LNCAP (cell line): ENCODE data around the gene MVB12B.

Experiments used
- CTCF ChIP-seq: fragments of 450-650 bp; IDR thresholded peaks from 2 replicates; pipeline ENCODE4 v1.5.1; 2017; ENCODE audit warnings: mild to moderate bottlenecking

The MVB12B gene

GRCh38 chr9:126423916-126424185, 97.2 kb downstream of the MVB12B start:
- TF ChIP-seq CTCF = no peak

DNA sequence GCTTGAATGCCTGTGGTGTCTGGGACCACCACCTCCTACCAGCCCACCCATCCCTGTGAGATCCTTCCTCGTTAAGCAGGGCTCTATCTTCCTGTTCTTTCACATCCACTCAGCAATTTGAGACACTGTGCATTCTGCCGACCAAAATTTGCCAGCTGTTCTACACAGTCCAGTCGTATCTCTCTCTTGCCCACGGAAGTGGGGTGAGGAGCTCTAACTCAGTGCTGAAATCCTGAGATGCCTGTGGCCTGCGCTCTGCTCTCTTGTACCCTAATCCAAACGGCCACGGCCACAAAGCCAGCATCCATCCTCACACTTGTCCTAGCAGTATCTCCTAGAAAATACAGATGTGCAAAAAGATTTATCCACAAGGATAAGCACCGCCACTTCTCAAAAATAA, 97.9 kb downstream of the MVB12B start:
- no peak for TF ChIP-seq CTCF

DNA sequence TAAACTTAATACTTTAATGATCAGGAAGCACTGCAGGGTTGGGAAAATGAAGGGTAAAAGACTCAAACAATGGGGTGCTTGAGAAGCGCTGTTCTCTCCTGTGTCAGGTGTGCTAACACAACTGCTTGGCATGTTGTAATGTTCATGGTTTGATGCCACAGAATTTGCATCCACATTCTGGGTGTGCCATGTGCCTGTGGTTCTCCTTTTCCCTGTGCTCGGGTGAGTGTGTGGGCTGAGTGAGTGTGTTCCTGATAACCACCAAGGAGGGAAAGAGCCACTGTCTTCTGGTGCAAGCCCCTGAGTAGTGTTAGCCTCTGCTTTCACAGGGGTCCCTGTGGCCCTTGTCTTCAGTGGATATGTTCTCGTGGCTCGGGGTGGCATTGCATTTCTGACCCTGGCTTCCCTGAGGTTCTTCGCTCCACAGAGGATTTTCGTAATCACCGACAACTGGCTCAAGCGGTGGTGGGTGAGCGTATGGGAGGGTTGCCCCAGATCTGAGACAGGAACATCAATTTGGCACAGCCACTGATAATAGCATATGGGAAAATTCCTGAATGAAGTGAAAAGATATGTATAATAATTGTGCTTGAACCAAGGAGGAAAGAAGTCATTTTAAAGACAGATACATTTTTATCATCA, 102.0 kb downstream of the MVB12B start:
- no peak for TF ChIP-seq CTCF

DNA sequence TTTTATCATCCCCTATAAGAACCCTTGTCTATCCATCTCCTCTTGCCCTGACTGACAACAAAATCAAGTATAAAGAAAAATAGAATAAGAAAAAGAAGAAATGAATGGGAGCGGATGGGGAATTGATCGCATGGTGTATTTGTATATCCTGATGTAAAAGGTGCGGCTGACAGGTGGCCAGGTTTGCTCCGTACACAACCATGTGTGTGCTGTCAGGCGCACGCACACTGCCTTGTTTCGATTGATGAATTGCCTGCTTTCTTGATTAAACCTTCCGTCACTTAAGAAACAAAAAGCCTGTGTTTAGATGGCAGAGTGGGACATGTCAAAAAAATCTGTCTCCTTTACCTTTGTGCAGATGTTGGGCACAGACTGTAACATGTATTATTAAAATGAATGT, 102.6 kb downstream of the MVB12B start:
- TF ChIP-seq CTCF = no peak

DNA sequence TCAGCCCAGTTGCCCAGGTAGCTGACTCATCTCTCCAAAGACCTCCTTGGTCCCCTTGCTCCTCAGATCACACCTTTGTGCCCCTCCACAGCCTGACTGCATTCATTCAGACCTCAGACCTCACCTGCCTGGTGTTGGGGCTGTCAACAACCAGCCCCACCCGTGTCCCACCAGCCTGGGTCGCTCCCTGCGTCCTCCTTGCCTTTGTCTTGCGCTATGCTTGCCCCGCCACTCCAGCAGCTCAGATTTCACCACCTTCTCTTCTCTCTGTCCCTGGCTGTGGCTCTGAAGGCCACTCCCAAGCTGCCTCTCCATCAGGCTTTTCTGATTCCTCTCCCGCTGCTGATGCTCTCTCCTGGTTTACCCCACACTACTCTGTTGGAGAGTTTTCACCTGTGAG, 103.5 kb downstream of the MVB12B start:
- TF ChIP-seq CTCF = no peak

GRCh38 chr9:126431077-126431742, 104.6 kb downstream of the MVB12B start:
- no peak for TF ChIP-seq CTCF

DNA sequence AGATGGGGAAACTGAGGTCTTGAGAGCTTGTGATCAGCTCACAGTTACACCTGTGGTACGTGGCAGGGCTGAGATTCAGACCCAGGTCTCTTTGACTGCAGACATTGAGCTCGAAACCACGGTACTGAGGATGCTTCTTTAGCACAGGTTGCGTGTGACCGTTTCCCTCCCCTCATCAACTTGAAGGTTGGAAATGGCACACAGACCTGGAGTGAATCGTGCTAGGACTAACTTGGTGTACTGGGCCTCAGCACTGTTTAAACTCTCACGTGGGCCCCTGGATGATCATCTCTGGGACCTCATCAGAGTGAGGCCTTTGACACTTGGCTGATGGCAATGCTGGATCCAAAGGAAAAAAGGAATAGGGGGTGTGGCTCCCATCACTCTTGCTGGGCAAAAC, 106.0 kb downstream of the MVB12B start:
- TF ChIP-seq CTCF = no peak

GRCh38 chr9:126435105-126435504, 108.5 kb downstream of the MVB12B start:
- TF ChIP-seq CTCF = no peak
